Measurements from ENCODE around the gene CLASP2.

The CLASP2 gene

GRCh38 chr3:33724256-33724655, 6.2 kb upstream of the CLASP2 start:
- no peak for TF ChIP-seq RAD21 (IDR thresholded peaks at IDR 0.05; ENCODE audit: low read depth)
- no peak for TF ChIP-seq EGR1 (IDR thresholded peaks at IDR 0.05)
- no peak for TF ChIP-seq REST (IDR thresholded peaks at IDR 0.05; ENCODE audit: low read depth)
- TF ChIP-seq USF1 (IDR thresholded peaks at IDR 0.05) = no peak

- no peak for TF ChIP-seq ZBTB7A (IDR thresholded peaks at IDR 0.05; ENCODE audit: low read depth)
- TF ChIP-seq TEAD4 (IDR thresholded peaks at IDR 0.05) = no peak
- TF ChIP-seq REST (IDR thresholded peaks at IDR 0.05; ENCODE audit: low read depth) = no peak
- TF ChIP-seq NFIC (IDR thresholded peaks at IDR 0.05) = no peak
Observed at GRCh38 chr3:33722626-33723370, 4.7 kb upstream of the CLASP2 start.

- TF ChIP-seq CREB1 (IDR thresholded peaks at IDR 0.05; ENCODE audit: low read depth) = no peak
- TF ChIP-seq ZBTB7A (IDR thresholded peaks at IDR 0.05; ENCODE audit: low read depth) = no peak
- no peak for TF ChIP-seq YY1 (IDR thresholded peaks at IDR 0.05; ENCODE audit: low read depth)
- no peak for TF ChIP-seq USF1 (IDR thresholded peaks at IDR 0.05)
- no peak for TF ChIP-seq TAF1 (IDR thresholded peaks at IDR 0.05; ENCODE audit: low read depth)
- no peak for TF ChIP-seq EP300 (IDR thresholded peaks at IDR 0.05; ENCODE audit: borderline replicate concordance)
- TF ChIP-seq NFIC (IDR thresholded peaks at IDR 0.05) = no peak
- no peak for TF ChIP-seq TEAD4 (IDR thresholded peaks at IDR 0.05)
- TF ChIP-seq MAX (IDR thresholded peaks at IDR 0.05) = no peak
- TF ChIP-seq EGR1 (IDR thresholded peaks at IDR 0.05) = no peak
- TF ChIP-seq CEBPB (IDR thresholded peaks at IDR 0.05) = no peak
- no peak for TF ChIP-seq REST (IDR thresholded peaks at IDR 0.05; ENCODE audit: low read depth)
- TF ChIP-seq TCF12 (IDR thresholded peaks at IDR 0.05; ENCODE audit: low read depth) = no peak
- TF ChIP-seq FOXM1 (IDR thresholded peaks at IDR 0.05; ENCODE audit: borderline replicate concordance, low read depth) = no peak
- no peak for TF ChIP-seq RAD21 (IDR thresholded peaks at IDR 0.05; ENCODE audit: low read depth)
Observed at GRCh38 chr3:33722191-33722590, 4.1 kb upstream of the CLASP2 start.

GRCh38 chr3:33718595-33718907, 497 bp upstream of the CLASP2 start:
- TF ChIP-seq TAF1 (IDR thresholded peaks at IDR 0.05; ENCODE audit: low read depth) (no peak), TEAD4 (IDR thresholded peaks at IDR 0.05) (no peak), EGR1 (IDR thresholded peaks at IDR 0.05) (no peak), REST (IDR thresholded peaks at IDR 0.05; ENCODE audit: low read depth) (no peak), MAX (IDR thresholded peaks at IDR 0.05) (no peak), CREB1 (IDR thresholded peaks at IDR 0.05; ENCODE audit: low read depth) (no peak), TCF12 (IDR thresholded peaks at IDR 0.05; ENCODE audit: low read depth) (no peak), CEBPB (IDR thresholded peaks at IDR 0.05) (no peak), RAD21 (IDR thresholded peaks at IDR 0.05; ENCODE audit: low read depth) (no peak), USF1 (IDR thresholded peaks at IDR 0.05) (no peak), NFIC (IDR thresholded peaks at IDR 0.05) (no peak)

All from Ishikawa (cell line).